Astrocyte of the spinal cord (primary cell): ENCODE data around the gene PLEKHF1.

Source experiments
- DNase-seq: peaks from one replicate; pipeline ENCODE4 v3.0.0; 2011; ENCODE audit warnings: low read depth, low spot score
- H3K4me3 ChIP-seq: 2 replicates; pipeline ENCODE4 v1.5.1; 2011; ENCODE audit warnings: low read depth, mild to moderate bottlenecking, low read length, moderate library complexity
- in situ Hi-C: cut with HindIII; loops from 2 replicates; pipeline ENCODE4 v1.10.0; 2017; ENCODE audit warnings: low sequenced_read_pairs
- TF ChIP-seq, protein P1 (sequence below): IDR thresholded peaks from 2 replicates; pipeline ENCODE4 v1.5.1; 2012; ENCODE audit warnings: low read depth, mild to moderate bottlenecking, low read length, inconsistent platforms

PLEKHF1 gene

DNA sequence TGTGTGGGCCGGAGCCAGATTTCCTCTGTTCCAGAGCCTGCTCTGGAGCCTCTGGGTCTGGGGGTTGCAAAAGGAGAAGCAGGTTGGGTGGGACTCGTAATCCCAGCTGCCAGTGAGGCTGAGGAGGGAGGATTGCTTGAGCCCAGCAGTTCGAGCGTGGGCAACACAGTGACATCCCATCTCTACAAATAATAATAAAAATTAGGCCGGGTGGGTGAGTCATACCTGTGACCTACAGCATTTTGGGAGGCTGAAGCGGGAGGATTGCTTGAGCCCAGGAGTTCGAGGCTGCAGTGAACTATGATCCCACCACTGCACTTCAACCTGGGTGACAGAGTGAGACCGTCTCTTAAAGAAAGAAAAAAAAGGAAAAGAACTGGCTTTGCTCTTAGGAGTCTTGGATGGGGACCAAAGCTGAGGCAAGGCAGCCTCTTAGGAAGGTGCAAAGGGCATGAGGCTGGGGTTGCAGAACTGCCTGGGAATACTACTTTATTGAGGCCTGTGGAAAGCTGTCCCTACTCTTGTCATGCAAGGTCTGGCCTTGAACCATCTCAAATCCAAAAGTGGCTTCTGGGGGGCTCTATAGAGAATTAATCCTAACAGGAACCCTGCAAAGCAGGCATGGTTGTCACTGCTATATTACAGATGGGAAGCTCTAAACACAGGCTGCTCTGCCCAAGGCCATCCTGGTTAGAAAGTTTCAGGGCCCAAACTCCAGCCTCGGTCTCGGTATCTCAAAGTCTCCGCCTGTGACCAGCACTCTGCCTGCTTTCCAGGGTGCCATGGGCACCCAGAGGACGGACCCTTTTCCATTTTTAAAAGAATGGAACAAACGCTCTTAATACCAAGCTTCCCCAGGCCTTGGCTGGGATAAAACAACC lies 50.7 kb downstream of the PLEKHF1 start:
- in situ Hi-C loops = no loop called here
- peak; percentile 9 for DNase-seq

DNA sequence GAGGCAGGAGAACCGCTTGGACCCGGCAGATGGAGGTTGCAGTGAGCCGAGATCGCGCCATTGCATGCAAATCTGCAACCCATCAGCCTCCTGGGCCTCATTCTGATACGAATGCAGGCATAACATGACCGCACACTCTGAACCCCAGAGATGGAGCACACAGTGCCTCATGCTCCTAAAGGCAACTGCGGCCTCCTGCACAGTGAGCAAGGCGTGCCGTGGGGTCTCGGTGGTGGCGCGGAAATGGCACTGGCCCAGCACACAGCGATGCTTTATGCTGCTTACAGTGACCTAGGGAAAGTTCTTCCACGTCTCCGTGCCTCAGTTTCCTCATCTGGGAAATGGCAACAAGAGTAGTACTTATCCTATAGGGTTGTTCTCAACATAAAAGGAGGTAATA lies 51.8 kb downstream of the PLEKHF1 start:
- TF ChIP-seq, protein P1, sequence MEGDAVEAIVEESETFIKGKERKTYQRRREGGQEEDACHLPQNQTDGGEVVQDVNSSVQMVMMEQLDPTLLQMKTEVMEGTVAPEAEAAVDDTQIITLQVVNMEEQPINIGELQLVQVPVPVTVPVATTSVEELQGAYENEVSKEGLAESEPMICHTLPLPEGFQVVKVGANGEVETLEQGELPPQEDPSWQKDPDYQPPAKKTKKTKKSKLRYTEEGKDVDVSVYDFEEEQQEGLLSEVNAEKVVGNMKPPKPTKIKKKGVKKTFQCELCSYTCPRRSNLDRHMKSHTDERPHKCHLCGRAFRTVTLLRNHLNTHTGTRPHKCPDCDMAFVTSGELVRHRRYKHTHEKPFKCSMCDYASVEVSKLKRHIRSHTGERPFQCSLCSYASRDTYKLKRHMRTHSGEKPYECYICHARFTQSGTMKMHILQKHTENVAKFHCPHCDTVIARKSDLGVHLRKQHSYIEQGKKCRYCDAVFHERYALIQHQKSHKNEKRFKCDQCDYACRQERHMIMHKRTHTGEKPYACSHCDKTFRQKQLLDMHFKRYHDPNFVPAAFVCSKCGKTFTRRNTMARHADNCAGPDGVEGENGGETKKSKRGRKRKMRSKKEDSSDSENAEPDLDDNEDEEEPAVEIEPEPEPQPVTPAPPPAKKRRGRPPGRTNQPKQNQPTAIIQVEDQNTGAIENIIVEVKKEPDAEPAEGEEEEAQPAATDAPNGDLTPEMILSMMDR = no peak
- in situ Hi-C loops = no loop called here

More for the DNA sequence above, 50.7 kb downstream of the PLEKHF1 start:
- TF ChIP-seq, protein P1 = no peak
- H3K4me3 ChIP-seq = peak overlapping the region; percentile 73

DNA sequence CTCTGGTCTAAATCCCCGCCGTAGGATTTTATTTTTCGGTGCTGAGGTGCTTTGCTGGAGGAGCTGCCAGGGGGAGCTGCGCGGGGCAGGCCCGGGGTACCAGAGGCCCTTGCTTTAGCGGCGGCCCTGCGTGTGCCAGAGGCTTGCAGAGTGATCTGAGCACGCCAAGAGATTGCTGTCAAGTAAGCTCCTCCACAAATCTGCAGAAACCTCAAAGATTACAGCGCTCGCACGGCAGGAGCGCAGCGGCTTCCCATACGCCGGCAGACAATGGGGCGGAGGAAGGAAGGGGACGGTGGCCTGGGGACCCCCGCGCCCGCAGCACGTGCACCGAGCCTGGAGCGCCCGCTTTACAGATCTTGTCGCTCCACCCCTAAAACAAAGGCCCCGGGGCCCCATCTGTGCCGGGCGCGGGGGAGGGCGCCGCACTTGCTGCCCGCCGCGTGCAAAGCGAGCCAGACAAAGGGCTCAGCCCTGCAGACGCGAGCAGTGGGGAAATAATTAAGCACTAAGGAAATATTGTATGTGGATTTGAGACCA lies 58.9 kb downstream of the PLEKHF1 start:
- TF ChIP-seq, protein P1 = no peak
- H3K4me3 ChIP-seq = peak overlapping the region; percentile 16
- DNase-seq = peak; percentile 3
- in situ Hi-C loops = no loop called here

More for the DNA sequence above, 51.8 kb downstream of the PLEKHF1 start:
- DNase-seq = no peak
- H3K4me3 ChIP-seq = no peak overlapping the region

DNA sequence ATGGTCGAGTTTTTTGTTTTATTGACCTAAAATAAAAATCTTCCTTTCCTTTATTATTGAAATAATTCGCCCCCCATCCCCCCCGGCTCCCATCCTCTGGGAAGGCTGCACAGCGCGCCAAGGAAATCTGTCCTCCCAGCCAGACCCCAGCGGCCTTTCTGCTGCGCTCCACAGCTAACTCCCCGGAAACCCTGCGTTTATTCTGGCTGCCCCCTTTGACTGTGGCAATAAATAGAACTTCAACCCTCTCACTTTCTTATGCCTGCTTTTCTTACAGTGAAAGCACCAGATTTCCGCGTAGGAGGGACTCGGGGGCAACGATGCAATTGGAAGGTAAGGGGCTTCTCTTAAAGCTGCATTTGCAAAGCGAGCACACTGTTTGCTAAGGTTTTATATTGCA lies 59.5 kb downstream of the PLEKHF1 start:
- in situ Hi-C loops = no loop called here
- no peak overlapping the region for H3K4me3 ChIP-seq
- TF ChIP-seq, protein P1 = no peak
- no peak for DNase-seq
